HCT116 (cell line): Measurements from ENCODE around the gene TCERG1L. TPM values are rescaled to one million over a fixed set of nuclear protein-coding genes. Genes with fewer than 3 reads are reported as not detected.

ENCODE experiments used
- ATAC-seq: fragments of 200-7000 bp; cut with Tn5 transposase; 2 replicates; pipeline ENCODE4 v1.9.1; 2020; ENCODE audit warnings: mild to moderate bottlenecking, moderate library complexity
- BruUV-seq: library from RNA; stranded (reverse); fragments of 400-500 nt; replicated peaks from 2 replicates; lab custom pipeline; 2021; lab: Mats Ljungman, UMichigan
- CTCF ChIA-PET: fragments of 300-600 bp; sonication (Branson Sonifier 250); formaldehyde crosslinking; loops from one replicate; lab custom pipeline; 2021; ENCODE audit warnings: antibody characterized with exemption; lab: Charles Lee
- POLR2A ChIA-PET: fragments of 300-600, 350-600 bp; sonication (Branson Sonifier 250); formaldehyde crosslinking; loops from one replicate; lab custom pipeline; 2021; ENCODE audit warnings: antibody characterized with exemption; lab: Charles Lee
- RAD21 ChIA-PET, 2 experiments: fragments of 300-600 bp; sonication (Branson Sonifier 250); formaldehyde crosslinking; loops; one replicate each; lab custom pipeline; 2023; ENCODE audit warnings: low total read pairs in 2 of 2; ENCODE audit not compliant: uncharacterized antibody in 2 of 2, unreplicated experiment in 2 of 2, low non-redundant PET in 1 of 2; lab: Charles Lee
- DNase-seq: peaks from one replicate; pipeline ENCODE4 v3.0.0-alpha.2; 2010; ENCODE audit warnings: low read depth, low spot score
- H2AFZ ChIP-seq: fragments of 200-600 bp; shearing (Covaris generic), sonication (generic); 2 replicates; pipeline ENCODE4 v1.6.1; 2017; ENCODE audit warnings: low read depth, mixed run types, mixed read lengths, antibody characterized with exemption, low read length; ENCODE audit not compliant: poor library complexity, severe bottlenecking
- H3K27ac ChIP-seq: 2 replicates; pipeline ENCODE4 v1.5.1; 2012; ENCODE audit warnings: low read depth, low read length
- H3K27me3 ChIP-seq: fragments of 200-600 bp; sonication (generic); 2 replicates; pipeline ENCODE4 v1.6.1; 2016; ENCODE audit warnings: mixed run types, low read length, mixed read lengths; ENCODE audit not compliant: insufficient read depth
- H3K36me3 ChIP-seq, 2 experiments: fragments of 200-500 bp in 1 of 2; fragments of 200-600 bp in 1 of 2; sonication (Bioruptor generic) in 1 of 2; sonication (generic) in 1 of 2; 2 replicates each; pipeline versions ENCODE4 v1.5.1 to v1.6.1; 2014 to 2016; ENCODE audit warnings: low read length in 2 of 2, inconsistent platforms in 1 of 2, mixed read lengths in 1 of 2, mixed run types in 1 of 2; ENCODE audit not compliant: insufficient read depth in 2 of 2, control insufficient read depth in 1 of 2
- H3K4me1 ChIP-seq, 2 experiments: fragments of 200-600 bp in 1 of 2; sonication (generic) in 1 of 2; 2 replicates each; pipeline versions ENCODE4 v1.5.1 to v1.6.1; 2012 to 2017; ENCODE audit warnings: low read length in 2 of 2, inconsistent platforms in 1 of 2, mild to moderate bottlenecking in 1 of 2, mixed read lengths in 1 of 2, mixed run types in 1 of 2, moderate library complexity in 1 of 2; ENCODE audit not compliant: insufficient read depth in 2 of 2, control insufficient read depth in 1 of 2
- H3K4me2 ChIP-seq: fragments of 200-600 bp; sonication (generic); 2 replicates; pipeline ENCODE4 v1.6.1; 2017; ENCODE audit warnings: mixed run types, low read length, mixed read lengths
- H3K4me3 ChIP-seq, 2 experiments: fragments of 200-600 bp in 1 of 2; sonication (generic) in 1 of 2; replicated peaks in 1 of 2; 2 replicates each; pipeline ENCODE4 v1.5.1; 2011 to 2016; ENCODE audit warnings: low read length in 2 of 2, control low read depth in 1 of 2, low read depth in 1 of 2, mild to moderate bottlenecking in 1 of 2, mixed read lengths in 1 of 2, mixed run types in 1 of 2
- H3K79me2 ChIP-seq: fragments of 200-600 bp; sonication (generic); 2 replicates; pipeline ENCODE4 v1.6.1; 2017; ENCODE audit warnings: mild to moderate bottlenecking, mixed run types, low read length, moderate library complexity, mixed read lengths; ENCODE audit not compliant: insufficient read depth
- H3K9ac ChIP-seq: fragments of 200-600 bp; sonication (generic); 2 replicates; pipeline ENCODE4 v1.6.1; 2016; ENCODE audit warnings: low read length, mixed read lengths
- H3K9me2 ChIP-seq: fragments of 200-600 bp; sonication (generic), shearing (Covaris generic); 2 replicates; pipeline ENCODE4 v1.6.1; 2017; ENCODE audit warnings: mixed run types, mild to moderate bottlenecking, moderate library complexity; ENCODE audit not compliant: insufficient read depth
- H3K9me3 ChIP-seq, 2 experiments: fragments of 200-500 bp in 1 of 2; fragments of 200-600 bp in 1 of 2; sonication (Bioruptor generic) in 1 of 2; sonication (generic) in 1 of 2; 2 replicates each; pipeline ENCODE4 v1.6.1; 2014 to 2017; ENCODE audit warnings: low read length in 2 of 2, mixed read lengths in 2 of 2, inconsistent platforms in 1 of 2, low read depth in 1 of 2, mild to moderate bottlenecking in 1 of 2, mixed run types in 1 of 2, moderate library complexity in 1 of 2; ENCODE audit not compliant: control insufficient read depth in 1 of 2, insufficient read depth in 1 of 2
- H4K20me1 ChIP-seq: fragments of 200-600 bp; sonication (generic), shearing (Covaris generic); 2 replicates; pipeline ENCODE4 v1.6.1; 2017; ENCODE audit warnings: mixed run types, mild to moderate bottlenecking, moderate library complexity; ENCODE audit not compliant: insufficient read depth
- CBX3 ChIP-seq: IDR thresholded peaks from 2 replicates; pipeline ENCODE4 v1.6.1; 2012; ENCODE audit warnings: low read depth
- CTCF ChIP-seq, 3 experiments: fragments of 200-600 bp in 1 of 3; sonication (generic) in 1 of 3; IDR thresholded peaks in 2 of 3; conservative IDR thresholded peaks in 1 of 3; 2 replicates each; pipeline ENCODE4 v1.5.1; 2012 to 2017; ENCODE audit warnings: low read depth in 2 of 3, low read length in 2 of 3, antibody characterized with exemption in 1 of 3, borderline replicate concordance in 1 of 3, control low read depth in 1 of 3, mild to moderate bottlenecking in 1 of 3, mixed read lengths in 1 of 3, mixed run types in 1 of 3, moderate library complexity in 1 of 3; ENCODE audit not compliant: insufficient read depth in 1 of 3
- ELF1 ChIP-seq: IDR thresholded peaks from 2 replicates; pipeline ENCODE4 v1.6.1; 2012; ENCODE audit warnings: low read depth, borderline replicate concordance
- EZH2 ChIP-seq: fragments of 200-600 bp; sonication (generic); IDR thresholded peaks from 2 replicates; pipeline ENCODE4 v1.6.1; 2017; ENCODE audit warnings: antibody characterized with exemption, mixed run types
- JUND ChIP-seq: IDR thresholded peaks from 2 replicates; pipeline ENCODE4 v1.6.1; 2012
- POLR2A ChIP-seq: IDR thresholded peaks from 2 replicates; pipeline ENCODE4 v1.7.0; 2011; ENCODE audit warnings: borderline replicate concordance; ENCODE audit not compliant: insufficient read depth, insufficient read length; ENCODE audit errors: extremely low read depth
- RAD21 ChIP-seq: IDR thresholded peaks from 2 replicates; pipeline ENCODE4 v1.6.1; 2012; ENCODE audit warnings: low read depth, mild to moderate bottlenecking
- REST ChIP-seq: IDR thresholded peaks from 2 replicates; pipeline ENCODE4 v1.6.1; 2012; ENCODE audit warnings: low read depth
- SIN3A ChIP-seq: IDR thresholded peaks from 2 replicates; pipeline ENCODE4 v1.6.1; 2012; ENCODE audit warnings: low read depth
- SP1 ChIP-seq: IDR thresholded peaks from 2 replicates; pipeline ENCODE4 v1.6.1; 2012; ENCODE audit warnings: low read depth
- SRF ChIP-seq: IDR thresholded peaks from 2 replicates; pipeline ENCODE4 v1.6.1; 2012; ENCODE audit warnings: low read depth
- TCF7L2 ChIP-seq: IDR thresholded peaks from 2 replicates; pipeline ENCODE4 v1.7.0; 2011; ENCODE audit warnings: borderline replicate concordance, inconsistent platforms; ENCODE audit not compliant: insufficient read depth, insufficient read length; ENCODE audit errors: extremely low read depth
- YY1 ChIP-seq: IDR thresholded peaks from 2 replicates; pipeline ENCODE4 v1.6.1; 2011; ENCODE audit warnings: low read length, low read depth, moderate library complexity, mild to moderate bottlenecking; ENCODE audit not compliant: insufficient replicate concordance; ENCODE audit errors: extremely low read depth
- ZFX ChIP-seq: fragments of 450-650 bp; IDR thresholded peaks from 2 replicates; pipeline ENCODE4 v1.6.1; 2017
- intact Hi-C: fragments of 100-400 bp; cut with micrococcal nuclease; formaldehyde crosslinking; loops from 2 replicates; pipeline ENCODE4 v1.10.0; 2022
- total RNA-seq: library from RNA; stranded (reverse); gene quantifications from one replicate; pipeline ENCODE4 v1.2.1, GENCODE V29; 2021; ENCODE audit not compliant: unreplicated experiment
- TF ChIP-seq, protein P1 (sequence below): IDR thresholded peaks from 2 replicates; pipeline ENCODE4 v1.6.1; 2011; ENCODE audit warnings: mild to moderate bottlenecking, low read length, moderate library complexity; ENCODE audit not compliant: insufficient replicate concordance; ENCODE audit errors: extremely low read depth
- TF ChIP-seq, protein P2 (sequence below): IDR thresholded peaks from 2 replicates; pipeline ENCODE4 v1.6.1; 2012

TCERG1L gene
- total RNA-seq, 1 experiment from 2014 or later: not detected

DNA sequence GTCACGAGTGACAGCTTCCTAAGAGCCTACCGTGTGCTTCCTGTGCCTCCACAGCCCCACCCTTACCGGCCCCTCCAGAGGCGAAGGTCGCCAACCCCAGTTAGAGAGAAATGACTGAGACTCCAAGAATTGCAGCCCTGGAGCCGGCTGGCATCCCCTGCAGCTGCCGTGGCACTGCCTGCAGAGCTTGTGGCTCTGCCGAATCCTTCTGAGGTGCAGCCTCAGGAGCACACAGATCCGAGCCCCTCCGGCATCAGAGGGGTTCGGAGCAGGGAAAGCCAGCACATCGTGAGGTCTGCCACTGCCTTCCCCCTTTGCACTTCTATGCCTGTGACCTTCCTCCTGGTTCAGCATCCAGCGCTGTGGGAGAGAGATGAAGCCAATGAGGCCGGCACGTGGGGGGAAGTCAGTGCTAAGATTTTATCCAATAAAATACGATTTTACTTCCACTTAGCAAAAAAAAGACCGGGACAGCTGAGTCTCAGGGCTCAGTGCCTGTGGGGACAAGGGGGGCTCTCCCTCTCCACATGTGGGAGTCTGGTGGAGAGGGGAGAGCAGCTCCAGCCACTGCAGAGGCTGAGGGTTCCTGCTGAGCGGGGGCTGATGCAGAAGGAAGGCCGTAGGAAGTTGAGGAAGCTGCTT lies 80.1 kb downstream of the TCERG1L start:
- Histone ChIP-seq H3K9ac (no peak overlapping the region), H3K4me1 (no peaks in the 10 kb centered on the region), H2AFZ (no peak overlapping the region), H3K27me3 (no peaks in the 10 kb centered on the region), H3K36me3 (no peaks in the 10 kb centered on the region), H3K9me3 (no peaks in the 10 kb centered on the region), H3K9me2 (no peaks in the 10 kb centered on the region), H3K79me2 (no peaks in the 10 kb centered on the region), H3K4me2 (no peak overlapping the region), H3K4me3 (no peak overlapping the region), H4K20me1 (no peaks in the 10 kb centered on the region), H3K27ac (no peak overlapping the region)
- ChIA-PET CTCF (no interaction called here), POLR2A (no interaction called here), RAD21 (no interaction called here)
- TF ChIP-seq ELF1: no peak
- no peak for TF ChIP-seq ZFX
- no peak for TF ChIP-seq RAD21
- TF ChIP-seq EZH2: no peak
- no peak for TF ChIP-seq SRF
- TF ChIP-seq TCF7L2: no peak
- no peak for TF ChIP-seq SIN3A
- TF ChIP-seq YY1: no peak
- TF ChIP-seq CBX3: no peak
- TF ChIP-seq, protein P1, sequence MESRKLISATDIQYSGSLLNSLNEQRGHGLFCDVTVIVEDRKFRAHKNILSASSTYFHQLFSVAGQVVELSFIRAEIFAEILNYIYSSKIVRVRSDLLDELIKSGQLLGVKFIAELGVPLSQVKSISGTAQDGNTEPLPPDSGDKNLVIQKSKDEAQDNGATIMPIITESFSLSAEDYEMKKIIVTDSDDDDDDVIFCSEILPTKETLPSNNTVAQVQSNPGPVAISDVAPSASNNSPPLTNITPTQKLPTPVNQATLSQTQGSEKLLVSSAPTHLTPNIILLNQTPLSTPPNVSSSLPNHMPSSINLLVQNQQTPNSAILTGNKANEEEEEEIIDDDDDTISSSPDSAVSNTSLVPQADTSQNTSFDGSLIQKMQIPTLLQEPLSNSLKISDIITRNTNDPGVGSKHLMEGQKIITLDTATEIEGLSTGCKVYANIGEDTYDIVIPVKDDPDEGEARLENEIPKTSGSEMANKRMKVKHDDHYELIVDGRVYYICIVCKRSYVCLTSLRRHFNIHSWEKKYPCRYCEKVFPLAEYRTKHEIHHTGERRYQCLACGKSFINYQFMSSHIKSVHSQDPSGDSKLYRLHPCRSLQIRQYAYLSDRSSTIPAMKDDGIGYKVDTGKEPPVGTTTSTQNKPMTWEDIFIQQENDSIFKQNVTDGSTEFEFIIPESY: no peak
- TF ChIP-seq JUND: no peak
- TF ChIP-seq, protein P2, sequence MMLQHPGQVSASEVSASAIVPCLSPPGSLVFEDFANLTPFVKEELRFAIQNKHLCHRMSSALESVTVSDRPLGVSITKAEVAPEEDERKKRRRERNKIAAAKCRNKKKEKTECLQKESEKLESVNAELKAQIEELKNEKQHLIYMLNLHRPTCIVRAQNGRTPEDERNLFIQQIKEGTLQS: no peak
- no peak for TF ChIP-seq POLR2A
- no peak for TF ChIP-seq CTCF (IDR thresholded peaks at IDR 0.05 in 2 of 3, conservative IDR thresholded peaks at IDR 0.05 in 1 of 3; ENCODE audit: borderline replicate concordance in 1 of 3, insufficient read depth in 1 of 3, low read depth in 2 of 3, low read length in 2 of 3)
- TF ChIP-seq SP1: no peak
- TF ChIP-seq REST: no peak
- no TSS peak for BruUV-seq
- no peak for DNase-seq
- no peak for ATAC-seq
- intact Hi-C loops: no loop called here
